Activated naive CD8-positive, alpha-beta T cell treated with anti-CD3 and anti-CD28 coated beads, Interleukin-2, amount 50 U/mL, for 16 hours (primary cell): Measurements from ENCODE around the gene RANBP1.

Experiments
- DNase-seq: peaks from one replicate; pipeline ENCODE4 v3.0.0-alpha.2; 2020; ENCODE audit warnings: low read depth, low spot score

RANBP1 gene

GRCh38 chr22:20107951-20108756, 7.8 kb upstream of the RANBP1 start:
- no peak for DNase-seq

DNA sequence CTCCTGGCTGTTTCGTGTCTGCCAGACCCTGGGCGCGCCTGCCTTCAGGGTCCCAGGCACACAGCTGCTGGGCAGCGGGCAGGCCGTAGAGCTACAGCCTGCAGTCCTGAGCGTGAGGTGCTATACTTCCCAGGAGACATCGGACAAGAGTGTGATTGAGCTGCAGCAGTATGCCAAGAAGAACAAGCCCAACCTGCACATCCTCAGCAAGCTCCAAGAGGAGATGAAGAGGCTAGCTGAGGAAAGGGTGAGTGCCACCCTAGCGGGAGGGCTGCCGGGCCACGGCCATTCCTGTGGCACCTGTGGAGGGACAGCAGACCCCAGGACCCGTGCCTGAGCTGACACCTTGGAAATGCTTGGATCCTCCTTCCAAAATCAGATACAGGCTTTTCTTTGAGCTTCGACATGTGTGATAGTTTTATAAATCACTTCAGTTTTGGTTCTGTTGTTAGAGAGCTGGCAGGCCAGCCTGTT, 7.1 kb upstream of the RANBP1 start:
- DNase-seq, result no peak

- no peak for DNase-seq
These were observed 6.2 kb upstream of the RANBP1 start for GRCh38 chr22:20109411-20110358.

- no peak for DNase-seq
These were observed 5.4 kb upstream of the RANBP1 start for GRCh38 chr22:20110359-20110985.

DNA sequence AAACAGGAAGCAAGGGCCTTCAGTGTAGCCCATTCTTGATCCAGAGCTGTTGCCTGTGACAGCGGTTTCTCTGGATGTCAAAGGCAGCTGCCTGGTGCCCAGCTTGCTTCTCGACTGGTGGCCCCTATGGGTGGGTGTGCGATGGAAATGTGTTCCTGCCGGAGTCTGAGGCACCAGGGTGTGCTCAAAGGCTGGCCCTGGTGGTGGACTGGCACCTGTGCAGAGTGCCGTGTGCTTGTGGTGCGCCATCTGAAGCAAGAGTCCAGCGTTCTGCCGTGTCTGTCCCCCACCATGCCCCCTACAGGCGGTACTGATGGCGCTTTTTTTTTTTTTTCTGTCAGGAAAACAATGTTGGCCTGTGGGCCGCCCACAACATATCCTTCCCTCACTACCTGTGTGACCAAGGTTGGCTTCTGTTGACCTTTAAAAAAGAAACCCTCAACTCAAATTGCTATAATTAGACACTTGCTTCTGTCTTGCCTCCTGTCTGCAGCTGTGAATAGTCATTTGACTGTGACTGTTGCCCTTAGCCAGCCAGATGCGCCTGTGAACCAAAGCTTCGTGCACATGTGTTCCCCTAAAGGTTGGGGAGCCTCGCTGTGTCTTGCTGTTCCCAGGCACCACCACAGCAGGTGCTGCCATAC, 4.7 kb upstream of the RANBP1 start:
- no peak for DNase-seq

DNA sequence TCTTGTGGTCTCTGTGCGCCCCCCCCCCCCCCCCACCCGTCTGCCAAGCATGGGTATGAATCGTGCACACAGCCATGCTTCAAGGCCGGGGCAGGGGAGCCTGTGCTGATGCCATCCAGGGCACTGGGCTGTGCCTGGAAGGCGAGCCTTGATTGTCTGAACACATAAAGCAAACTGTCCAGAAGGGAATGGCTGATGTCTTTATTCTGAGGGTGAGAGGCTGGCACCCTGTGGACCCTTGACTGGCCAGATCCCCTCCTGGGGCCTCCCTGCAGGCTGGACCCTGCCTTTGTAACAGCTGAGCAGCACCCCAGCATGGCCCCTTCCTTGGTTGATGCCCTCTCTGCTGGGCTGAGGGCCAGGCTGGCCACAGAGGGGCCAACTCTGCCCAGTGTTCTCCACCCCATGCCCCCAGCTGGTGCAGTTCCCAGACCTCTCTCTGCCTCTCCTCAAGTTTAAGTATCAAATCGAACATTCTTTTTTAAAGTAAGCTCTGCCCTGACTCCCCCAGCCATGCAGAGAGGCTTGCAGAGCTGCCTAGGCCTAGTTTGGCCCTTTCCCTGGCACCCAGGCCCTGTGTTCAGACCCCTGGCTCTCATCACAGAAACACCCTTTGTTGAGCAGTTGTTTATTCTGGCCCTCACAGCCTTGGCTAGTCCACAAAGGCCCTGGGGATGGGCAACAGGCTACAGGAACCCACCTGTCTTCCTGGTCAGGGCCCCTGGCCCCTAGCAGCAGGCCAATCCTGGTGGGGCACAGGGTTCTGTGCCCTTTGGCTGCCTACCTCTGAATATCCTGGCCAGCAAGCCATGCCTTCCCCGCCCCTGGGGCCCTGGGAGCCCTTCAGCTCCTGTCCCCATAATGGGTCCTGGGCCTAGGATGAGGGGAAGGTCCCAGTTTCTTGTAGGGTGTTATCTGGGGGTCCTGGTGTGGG, 3.9 kb upstream of the RANBP1 start:
- no peak for DNase-seq

DNA sequence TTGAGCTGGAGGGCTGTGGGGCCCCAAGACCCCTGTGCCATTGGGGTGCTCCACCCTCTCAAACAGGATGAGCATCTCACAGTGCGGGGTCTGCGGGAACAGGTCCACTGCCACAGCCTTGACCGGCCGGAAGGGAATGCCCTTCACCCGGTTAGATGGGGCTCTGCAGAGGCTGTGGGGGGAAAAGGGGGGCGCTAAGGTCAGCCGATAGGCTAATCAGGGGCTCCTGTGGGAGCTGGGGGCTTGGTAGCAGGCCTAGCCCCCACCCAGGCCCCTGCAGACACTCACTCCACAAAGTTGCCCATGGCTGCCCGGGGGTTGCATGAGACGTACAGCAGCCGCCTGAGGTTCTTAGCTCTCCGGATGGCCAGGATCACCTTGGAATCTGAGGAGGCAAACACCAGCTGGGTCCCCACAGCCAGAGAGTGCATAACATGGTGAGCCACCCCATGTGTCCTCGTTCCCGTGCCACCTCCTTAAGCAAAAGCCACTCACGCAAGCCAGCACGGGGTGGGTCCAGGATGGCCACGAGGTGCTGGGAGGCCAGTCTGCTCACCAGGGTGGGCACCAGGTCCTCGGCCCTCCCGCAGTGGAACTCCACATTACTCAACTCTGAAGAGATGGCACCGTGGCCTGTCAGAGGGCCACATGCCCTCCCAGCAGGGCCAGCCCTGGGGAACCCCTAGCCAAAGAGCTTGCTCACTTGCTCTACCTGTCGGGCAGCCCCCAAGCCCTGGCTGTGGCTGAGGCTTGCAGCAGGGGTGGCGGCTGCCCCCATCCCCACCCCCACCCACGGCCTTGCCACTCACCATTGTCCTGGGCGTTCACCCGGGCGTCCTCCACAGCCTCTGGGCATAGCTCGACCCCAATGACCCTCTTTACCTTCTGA, 3.0 kb upstream of the RANBP1 start:
- no peak for DNase-seq

GRCh38 chr22:20113551-20114310, 2.2 kb upstream of the RANBP1 start:
- DNase-seq, result no peak

- DNase-seq, result no peak
These were observed 1.1 kb upstream of the RANBP1 start for GRCh38 chr22:20114506-20115475.

- DNase-seq, result no peak
These were observed 559 bp downstream of the RANBP1 start for GRCh38 chr22:20116376-20116950.

- peak; percentile 92 for DNase-seq
These were observed 1.2 kb downstream of the RANBP1 start, which contains the start of gene TRMT2A for GRCh38 chr22:20116951-20117632. TSS of gene TRMT2A (minus strand) at chr22:20117226. CDS start at chr22:20116906, 320 bp downstream.

GRCh38 chr22:20117633-20118299, 1.9 kb downstream of the RANBP1 start:
- peak; percentile 58 for DNase-seq

DNA sequence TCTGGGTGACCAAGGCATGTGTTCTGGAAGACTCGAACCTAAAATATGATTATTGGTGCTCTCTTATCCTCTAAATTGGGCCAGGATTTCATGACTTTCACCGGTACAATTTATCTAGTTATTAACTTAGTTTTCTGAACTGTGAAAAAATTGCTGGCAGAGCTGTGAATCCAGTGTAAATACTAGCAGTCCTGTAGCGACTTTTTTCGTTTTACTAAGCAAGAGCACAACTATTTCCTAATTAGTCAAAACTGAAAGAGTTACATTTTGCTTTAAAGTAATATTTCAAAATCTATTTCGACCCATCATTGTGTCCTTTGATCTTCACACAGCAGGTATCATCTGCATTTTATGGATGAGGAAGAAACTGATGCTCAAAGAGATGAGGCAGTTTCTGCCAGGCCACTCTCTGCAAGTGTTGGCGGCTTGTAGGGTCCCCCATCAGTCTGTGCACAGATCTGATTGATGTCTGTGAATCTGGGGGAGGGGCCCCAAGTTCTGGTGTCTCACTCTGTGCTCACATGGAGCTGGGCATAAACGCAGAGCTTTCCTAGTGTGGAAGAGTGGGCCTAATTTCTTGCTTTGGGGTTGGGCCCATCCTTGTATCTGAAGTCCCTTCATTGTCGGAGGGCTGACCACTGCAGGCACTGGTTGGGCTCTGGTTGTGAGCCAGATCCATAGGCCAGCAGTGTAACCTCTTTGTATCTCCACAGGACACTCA, 2.6 kb downstream of the RANBP1 start:
- no peak for DNase-seq

GRCh38 chr22:20121856-20122415, 6.0 kb downstream of the RANBP1 start:
- no peak for DNase-seq
